Neural cell (in vitro differentiated cells): ENCODE data around the gene EPHB3. TPM values are rescaled to one million over a fixed set of nuclear protein-coding genes. Genes with fewer than 3 reads are reported as not detected.

ENCODE experiments used
- H2AFZ ChIP-seq: fragments of 200-600, 300-800 bp; sonication (generic), shearing (Covaris generic); 2 replicates; pipeline ENCODE4 v1.6.0; 2014; ENCODE audit warnings: low read depth, mild to moderate bottlenecking, antibody characterized with exemption, low read length, moderate library complexity
- H3F3A ChIP-seq: fragments of 200-600 bp; shearing (Covaris generic); 2 replicates; pipeline ENCODE4 v1.6.1; 2016; ENCODE audit warnings: mild to moderate bottlenecking, moderate library complexity, mixed read lengths, antibody characterized with exemption, low read length; ENCODE audit not compliant: insufficient read depth, poor library complexity, severe bottlenecking
- H3K27ac ChIP-seq: fragments of 200-600, 300-800 bp; sonication (generic), shearing (Covaris generic); 2 replicates; pipeline ENCODE4 v1.5.1; 2014; ENCODE audit warnings: mild to moderate bottlenecking, low read length, moderate library complexity
- H3K27me3 ChIP-seq: fragments of 300-800, 200-600 bp; sonication (generic), shearing (Covaris generic); 2 replicates; pipeline ENCODE4 v1.6.0; 2014; ENCODE audit warnings: mild to moderate bottlenecking, low read depth, low read length, moderate library complexity; ENCODE audit not compliant: insufficient read depth
- H3K36me3 ChIP-seq: fragments of 300-800, 200-600 bp; sonication (generic), shearing (Covaris generic); 2 replicates; pipeline ENCODE4 v1.5.1; 2014; ENCODE audit warnings: mild to moderate bottlenecking, antibody characterized with exemption, low read length, moderate library complexity; ENCODE audit not compliant: insufficient read depth
- H3K4me2 ChIP-seq: fragments of 300-800, 200-600 bp; sonication (generic), shearing (Covaris generic); 2 replicates; pipeline ENCODE4 v1.6.0; 2014; ENCODE audit warnings: mild to moderate bottlenecking, low read length
- H3K4me3 ChIP-seq: fragments of 300-800, 200-600 bp; sonication (generic), shearing (Covaris generic); 2 replicates; pipeline ENCODE4 v1.5.1; 2014; ENCODE audit warnings: mild to moderate bottlenecking, low read length, moderate library complexity
- H3K79me2 ChIP-seq: fragments of 200-600 bp; shearing (Covaris generic); replicated peaks from 2 replicates; pipeline ENCODE4 v1.6.0; 2014; ENCODE audit warnings: mild to moderate bottlenecking, low read length, moderate library complexity; ENCODE audit not compliant: insufficient read depth
- H3K9ac ChIP-seq: fragments of 300-800, 200-600 bp; sonication (generic), shearing (Covaris generic); 2 replicates; pipeline ENCODE4 v1.6.1; 2016; ENCODE audit warnings: mild to moderate bottlenecking, low read length, mixed read lengths
- H3K9me2 ChIP-seq: fragments of 200-600 bp; shearing (Covaris generic); 2 replicates; pipeline ENCODE4 v1.6.1; 2016; ENCODE audit warnings: mild to moderate bottlenecking, low read length, mixed read lengths; ENCODE audit not compliant: insufficient read depth
- H3K9me3 ChIP-seq: fragments of 200-600, 300-800 bp; sonication (generic), shearing (Covaris generic); 2 replicates; pipeline ENCODE4 v1.6.1; 2016; ENCODE audit warnings: mild to moderate bottlenecking, mixed run types, low read length, moderate library complexity, mixed read lengths
- H4K20me1 ChIP-seq: fragments of 200-600 bp; shearing (Covaris generic); 2 replicates; pipeline ENCODE4 v1.6.1; 2016; ENCODE audit warnings: mild to moderate bottlenecking, mixed run types; ENCODE audit not compliant: insufficient read depth
- CTCF ChIP-seq: fragments of 450-650 bp; IDR thresholded peaks from 2 replicates; pipeline ENCODE4 v1.5.1; 2014; ENCODE audit warnings: antibody characterized with exemption, mild to moderate bottlenecking, moderate library complexity; ENCODE audit not compliant: poor library complexity, severe bottlenecking
- EP300 ChIP-seq: fragments of 450-650 bp; conservative IDR thresholded peaks from 2 replicates; pipeline ENCODE4 v1.6.1; 2014; ENCODE audit warnings: antibody characterized with exemption, mild to moderate bottlenecking, moderate library complexity; ENCODE audit not compliant: poor library complexity, severe bottlenecking
- EZH2 ChIP-seq: fragments of 200-600, 300-800 bp; shearing (Covaris generic), sonication (generic); IDR thresholded peaks from 2 replicates; pipeline ENCODE4 v1.6.1; 2014; ENCODE audit warnings: antibody characterized with exemption, low read length, borderline replicate concordance, mild to moderate bottlenecking; ENCODE audit not compliant: insufficient read depth, poor library complexity, severe bottlenecking
- MXI1 ChIP-seq: fragments of 450-650 bp; conservative IDR thresholded peaks from 2 replicates; pipeline ENCODE4 v1.6.1; 2014; ENCODE audit warnings: antibody characterized with exemption, mild to moderate bottlenecking; ENCODE audit not compliant: poor library complexity, severe bottlenecking
- POLR2AphosphoS5 ChIP-seq: IDR thresholded peaks from 2 replicates; pipeline ENCODE4 v1.6.1; 2012
- RAD21 ChIP-seq: fragments of 450-650 bp; conservative IDR thresholded peaks from 2 replicates; pipeline ENCODE4 v1.6.1; 2014; ENCODE audit warnings: antibody characterized with exemption, mild to moderate bottlenecking, moderate library complexity
- REST ChIP-seq: IDR thresholded peaks from 2 replicates; pipeline ENCODE4 v1.6.1; 2012; ENCODE audit warnings: borderline replicate concordance
- SMC3 ChIP-seq: fragments of 450-650 bp; conservative IDR thresholded peaks from 2 replicates; pipeline ENCODE4 v1.6.1; 2014; ENCODE audit warnings: antibody characterized with exemption, mild to moderate bottlenecking, moderate library complexity; ENCODE audit not compliant: poor library complexity
- TAF1 ChIP-seq: IDR thresholded peaks from 2 replicates; pipeline ENCODE4 v1.6.1; 2012; ENCODE audit warnings: low read depth
- polyA plus RNA-seq: library from polyadenylated mRNA; depleted of rRNA; stranded (reverse); fragments of >200 nt; gene quantifications from 2 replicates; pipeline ENCODE4 v1.2.3, GENCODE V29; 2014

The EPHB3 gene
- polyA plus RNA-seq, 1 donor from 2014 or later: 4.3 TPM

- TF ChIP-seq EZH2: no peak
- no peak for TF ChIP-seq TAF1
- no peak for TF ChIP-seq POLR2AphosphoS5
- TF ChIP-seq RAD21: no peak
- TF ChIP-seq REST: no peak
- TF ChIP-seq EP300: no peak
- no peak for TF ChIP-seq MXI1
- no peak for TF ChIP-seq SMC3
- Histone ChIP-seq H3F3A (no peaks in the 10 kb centered on the region), H3K27ac (no peak overlapping the region), H3K9me3 (no peaks in the 10 kb centered on the region), H2AFZ (no peak overlapping the region), H3K36me3 (no peaks in the 10 kb centered on the region), H3K4me3 (no peak overlapping the region), H3K79me2 (no peaks in the 10 kb centered on the region), H3K9ac (no peak overlapping the region), H3K4me2 (no peak overlapping the region), H3K27me3 (peaks cover 6% of the 10 kb centered on the region), H3K9me2 (no peaks in the 10 kb centered on the region), H4K20me1 (no peaks in the 10 kb centered on the region)
Measured at GRCh38 chr3:184557348-184557950, 4.1 kb upstream of the EPHB3 start.

- Histone ChIP-seq H3K36me3 (no peaks in the 10 kb centered on the region), H3F3A (no peaks in the 10 kb centered on the region), H3K79me2 (peaks cover 10% of the 10 kb centered on the region), H3K27me3 (peaks cover 14% of the 10 kb centered on the region), H3K4me3 (no peak overlapping the region), H3K9ac (no peak overlapping the region), H2AFZ (no peak overlapping the region), H3K9me2 (no peaks in the 10 kb centered on the region), H4K20me1 (no peaks in the 10 kb centered on the region), H3K27ac (no peak overlapping the region), H3K9me3 (no peaks in the 10 kb centered on the region), H3K4me2 (no peak overlapping the region)
- TF ChIP-seq SMC3: no peak
- no peak for TF ChIP-seq REST
- TF ChIP-seq TAF1: no peak
- TF ChIP-seq RAD21: no peak
- no peak for TF ChIP-seq POLR2AphosphoS5
- TF ChIP-seq EZH2: no peak
- no peak for TF ChIP-seq EP300
- no peak for TF ChIP-seq MXI1
- no peak for TF ChIP-seq CTCF
Measured at GRCh38 chr3:184558726-184559125, 2.9 kb upstream of the EPHB3 start.
